HG02610 (cell line): Measurements from ENCODE around the gene OXNAD1.

Experiments used
- ATAC-seq: cut with Tn5 transposase; IDR thresholded peaks from one replicate; pipeline ENCODE4 v1.9.1; 2021; ENCODE audit warnings: mild to moderate bottlenecking, moderate library complexity; ENCODE audit not compliant: unreplicated experiment

The OXNAD1 gene

DNA sequence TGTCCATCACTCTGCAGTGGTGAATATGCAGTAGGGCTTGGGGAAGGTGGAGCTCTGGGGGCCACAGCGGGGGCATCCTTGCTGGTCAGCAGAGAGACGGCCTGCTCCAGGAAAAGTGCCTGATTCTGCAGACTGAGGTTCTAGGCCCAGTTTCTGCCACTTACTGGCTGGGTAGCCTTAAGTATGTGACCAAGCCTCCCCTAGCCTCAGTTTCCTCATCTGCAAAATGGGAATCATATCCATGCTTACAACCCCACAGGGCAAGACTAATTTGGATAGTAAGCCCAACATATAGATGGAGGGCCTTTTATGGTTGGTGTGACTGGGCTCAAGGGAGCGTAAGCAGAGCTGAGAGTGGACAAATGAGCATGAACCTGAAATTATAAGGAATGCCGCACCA lies 60.8 kb downstream of the OXNAD1 start:
- no peak for ATAC-seq

DNA sequence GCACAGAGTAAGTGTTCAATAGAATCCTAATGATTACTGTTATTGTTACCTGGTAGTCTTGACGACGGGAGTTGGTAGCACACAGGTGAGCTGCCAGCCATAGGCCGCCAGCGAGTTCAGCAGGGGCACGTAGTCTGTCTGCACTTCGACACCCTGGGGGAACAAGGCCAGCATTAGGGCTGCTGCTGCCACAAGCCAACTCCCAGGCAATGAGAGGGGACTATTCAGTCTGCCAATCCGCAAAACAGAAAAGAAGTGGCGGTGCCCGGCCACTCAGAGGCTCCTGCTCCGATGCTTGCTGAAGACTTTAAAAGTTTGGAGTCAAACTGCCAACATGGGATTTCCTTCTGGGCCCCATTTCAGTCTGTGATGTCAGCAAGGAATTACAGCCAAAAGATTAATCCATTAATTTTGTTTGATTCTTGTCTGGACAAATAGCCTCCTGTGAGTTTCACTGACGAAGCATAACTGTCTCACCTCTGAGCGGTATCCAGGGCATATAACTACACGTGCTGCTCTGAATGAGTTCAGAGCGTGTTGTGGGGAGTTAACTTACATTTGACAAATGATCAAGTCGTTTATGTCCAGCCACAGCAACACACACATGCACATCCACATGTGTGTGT lies 61.8 kb downstream of the OXNAD1 start:
- no peak for ATAC-seq

DNA sequence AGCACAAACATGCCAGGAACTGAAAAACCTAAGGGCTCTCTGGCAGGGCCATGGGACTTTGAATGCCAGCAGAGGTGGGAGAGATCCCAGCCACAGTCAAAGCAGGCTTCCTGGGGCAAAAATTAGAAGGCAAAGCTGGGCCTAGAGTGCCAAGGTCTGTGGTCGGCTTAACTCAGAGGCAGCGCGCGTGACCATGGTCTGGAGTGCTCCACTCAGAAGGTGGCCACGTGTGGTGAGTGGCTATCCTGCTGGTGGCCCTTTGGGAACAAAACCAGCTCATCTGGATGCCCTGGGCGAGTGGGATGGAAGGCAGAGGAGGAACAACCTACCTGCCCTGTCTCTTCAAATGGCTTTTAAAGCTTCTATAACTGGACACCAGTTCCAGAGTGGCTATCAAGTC lies 63.1 kb downstream of the OXNAD1 start:
- ATAC-seq = no peak

DNA sequence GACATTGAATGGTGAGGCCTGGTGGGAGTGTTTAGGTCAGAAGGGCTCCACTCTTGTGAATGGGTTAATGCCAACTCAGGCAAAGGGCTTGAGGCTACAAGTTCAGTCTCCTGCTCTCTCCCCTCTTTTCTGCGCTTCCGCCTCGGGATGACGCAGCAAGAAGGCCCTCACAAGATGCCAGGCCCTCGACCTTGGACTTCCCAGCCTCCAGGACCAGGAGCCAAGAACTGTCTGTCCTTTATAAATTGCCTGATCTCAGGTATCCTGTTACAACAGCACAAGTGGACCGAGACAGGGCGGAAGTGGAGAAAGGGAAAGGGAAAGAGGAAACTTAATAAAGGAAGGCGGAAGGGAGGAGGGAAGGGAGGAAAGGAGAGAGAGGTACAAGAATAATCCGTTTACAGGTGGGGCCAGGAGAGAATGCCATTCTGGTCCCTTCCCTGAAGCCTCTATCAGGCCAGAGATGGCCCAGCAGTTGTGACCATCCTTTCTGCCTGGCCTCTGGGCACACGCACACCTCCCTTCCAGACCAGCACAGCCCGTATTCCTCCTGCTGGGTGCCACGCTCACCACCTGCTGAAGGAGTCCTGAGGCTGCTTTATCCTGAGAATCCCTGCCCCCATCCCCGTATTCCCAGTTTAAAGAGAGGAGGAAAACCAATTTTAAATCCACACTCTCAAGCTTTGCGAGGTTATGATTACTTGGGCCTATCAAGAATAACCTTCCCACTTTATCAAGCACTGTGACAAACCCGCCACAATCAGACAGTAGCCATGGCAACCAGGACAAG lies 64.2 kb downstream of the OXNAD1 start:
- no peak for ATAC-seq

DNA sequence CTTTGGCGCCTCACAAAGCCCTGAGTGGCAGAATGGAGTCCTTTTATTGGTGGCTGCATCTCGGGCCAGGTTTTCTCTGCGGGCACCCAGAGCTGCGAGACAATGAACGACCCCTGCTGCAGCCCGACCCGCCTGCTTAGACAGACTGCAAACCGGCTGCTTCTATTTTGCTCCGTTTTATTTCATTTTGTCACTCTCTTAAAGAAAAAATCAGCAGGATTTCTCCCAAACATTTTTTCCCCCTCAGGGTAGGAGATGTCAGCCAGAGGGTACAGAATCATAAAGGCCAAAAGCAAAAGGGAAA lies 64.8 kb downstream of the OXNAD1 start:
- ATAC-seq = no peak

DNA sequence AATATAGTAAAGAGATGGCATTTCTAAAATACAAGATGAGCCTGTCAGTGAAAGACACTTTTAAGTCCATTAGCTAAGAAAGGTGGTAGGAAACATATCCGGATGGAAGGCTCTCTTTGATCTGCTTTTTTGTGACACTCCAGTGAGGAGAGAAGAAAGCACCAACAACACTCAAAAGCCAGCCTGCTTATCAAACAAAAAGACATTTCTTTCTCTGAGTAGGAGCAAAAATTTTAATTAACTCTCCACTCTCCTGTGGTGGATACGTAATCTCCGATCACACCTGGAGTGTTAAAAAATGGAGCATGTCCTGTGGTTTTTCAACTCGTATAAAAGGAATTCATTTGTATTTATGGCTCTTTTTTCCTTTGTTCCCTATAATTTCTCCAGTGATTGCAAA lies 65.3 kb downstream of the OXNAD1 start:
- no peak for ATAC-seq

DNA sequence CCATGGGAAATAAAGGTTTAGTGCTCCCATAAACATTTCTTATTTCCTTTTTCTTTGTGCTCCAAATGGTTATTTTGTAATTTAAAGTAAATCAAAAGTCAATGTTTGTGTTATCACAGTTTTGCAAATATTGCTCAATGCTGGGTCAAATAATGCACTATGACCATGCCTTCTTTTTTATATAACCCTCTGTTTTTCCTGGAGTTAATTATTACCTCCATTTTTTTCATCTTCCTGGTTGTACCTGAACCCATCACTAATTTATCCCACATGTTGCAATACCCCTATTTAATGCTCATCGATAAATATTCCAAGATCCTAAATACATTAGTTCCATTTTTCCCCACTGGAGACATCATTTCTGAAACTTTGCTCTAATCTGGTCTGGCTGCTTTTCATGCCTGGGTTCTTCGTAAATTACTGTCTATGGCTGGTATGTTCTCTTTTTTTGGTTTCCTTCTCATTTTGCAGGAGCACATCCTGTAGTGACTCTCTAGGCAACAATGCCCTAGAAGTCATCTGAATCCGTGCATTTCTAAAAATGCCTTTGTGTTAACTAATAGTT lies 66.4 kb downstream of the OXNAD1 start:
- no peak for ATAC-seq

DNA sequence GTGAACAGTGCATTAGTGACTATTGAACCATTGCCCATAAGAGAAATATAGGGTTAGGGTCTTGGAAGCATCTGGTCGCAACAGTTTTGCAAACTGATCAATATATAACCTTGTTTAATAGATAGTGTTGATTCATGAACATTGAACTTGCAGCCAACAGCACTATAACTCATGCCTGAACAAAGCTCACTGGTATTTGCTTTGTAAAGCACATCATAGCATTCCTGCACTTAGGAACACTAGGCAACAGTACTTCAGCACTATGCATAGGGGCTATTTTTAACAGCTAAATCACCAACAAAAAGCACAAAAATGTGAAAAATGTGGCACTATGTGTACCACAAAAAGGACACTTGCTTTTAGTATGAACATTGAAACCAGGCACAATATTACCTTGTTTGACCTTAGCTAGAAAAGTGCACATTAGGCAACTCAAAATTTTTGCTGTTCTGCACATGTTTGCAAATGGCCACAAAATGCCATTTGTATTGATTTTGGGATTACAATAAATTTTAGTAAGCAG lies 68.0 kb downstream of the OXNAD1 start:
- ATAC-seq = no peak

DNA sequence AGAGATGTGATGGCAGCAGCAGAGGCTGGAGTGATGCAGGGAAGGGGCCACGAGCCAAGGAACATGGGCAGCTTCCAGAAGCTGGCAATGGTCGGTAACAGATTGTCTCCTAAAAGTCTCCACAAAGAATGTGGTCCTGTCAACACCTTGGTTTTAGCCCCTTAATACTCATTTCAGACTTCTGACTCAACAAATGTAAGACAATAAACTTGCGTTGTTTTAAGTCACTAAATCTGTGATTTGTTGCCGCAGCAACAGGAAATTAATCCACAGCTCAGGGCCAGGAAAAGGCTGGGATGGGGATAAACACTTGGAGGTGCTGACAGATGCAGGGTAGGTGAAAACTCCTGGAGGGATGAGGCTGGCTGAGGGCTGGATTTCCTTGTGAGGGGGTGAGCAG lies 69.9 kb downstream of the OXNAD1 start:
- ATAC-seq = no peak

DNA sequence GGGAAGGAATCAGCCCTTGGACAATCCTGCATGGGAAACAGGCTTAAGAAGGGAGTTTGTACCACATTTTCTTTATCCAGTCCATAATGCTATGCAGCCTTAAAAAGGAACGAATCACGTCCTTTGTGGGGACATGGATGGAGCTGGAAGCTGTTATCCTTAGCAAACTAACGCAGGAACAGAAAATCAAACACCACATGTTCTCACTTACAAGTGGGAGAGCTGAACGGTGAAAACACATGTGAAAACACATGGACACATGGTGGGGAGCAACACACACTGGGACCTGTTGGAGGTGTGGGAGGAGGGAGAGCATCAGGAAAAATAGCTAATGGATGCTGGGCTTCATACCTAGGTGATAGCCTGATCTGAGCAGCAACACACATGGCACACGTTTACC lies 70.3 kb downstream of the OXNAD1 start:
- ATAC-seq = no peak

DNA sequence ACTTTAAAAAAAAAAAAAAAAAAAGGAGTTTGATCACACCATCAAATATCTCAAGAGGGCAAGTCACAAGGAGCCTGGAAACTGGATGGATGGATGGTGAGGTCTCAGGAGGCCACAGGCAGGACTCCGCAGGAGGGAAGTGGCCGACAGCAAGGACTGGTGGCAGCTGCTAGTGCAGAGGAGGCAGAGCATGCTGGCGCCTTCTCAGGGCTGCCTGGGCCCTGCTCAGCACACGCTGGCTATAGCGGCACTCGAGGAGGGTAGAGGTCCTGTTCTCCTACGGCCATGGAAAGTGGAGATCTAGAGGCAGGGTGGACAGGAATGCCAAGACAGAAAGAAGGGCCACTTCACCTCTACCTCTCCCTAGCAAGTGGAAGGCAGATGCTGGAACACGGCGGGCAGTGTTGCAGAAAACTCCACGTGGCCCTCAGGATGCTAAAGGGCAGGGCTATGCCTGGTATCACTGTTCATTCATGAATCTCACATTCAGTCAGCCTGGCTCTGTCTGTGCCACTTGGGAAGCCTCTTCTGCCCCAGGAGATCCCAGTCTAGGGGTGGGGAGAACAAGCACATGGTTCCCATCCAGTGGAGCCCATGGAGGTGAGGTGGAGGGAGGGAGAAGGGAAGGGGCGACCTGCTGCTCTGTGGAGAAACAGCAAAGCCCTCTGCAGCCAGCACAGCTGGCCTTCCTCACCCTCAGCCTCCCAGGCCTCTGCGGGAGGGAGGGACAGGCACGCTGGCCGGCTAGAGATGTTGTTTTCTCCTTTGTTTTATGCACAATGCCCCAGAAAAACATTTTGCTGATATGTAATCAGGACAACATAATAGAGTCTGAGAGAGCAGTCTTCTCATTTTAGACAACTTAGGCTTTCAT lies 71.0 kb downstream of the OXNAD1 start:
- no peak for ATAC-seq

DNA sequence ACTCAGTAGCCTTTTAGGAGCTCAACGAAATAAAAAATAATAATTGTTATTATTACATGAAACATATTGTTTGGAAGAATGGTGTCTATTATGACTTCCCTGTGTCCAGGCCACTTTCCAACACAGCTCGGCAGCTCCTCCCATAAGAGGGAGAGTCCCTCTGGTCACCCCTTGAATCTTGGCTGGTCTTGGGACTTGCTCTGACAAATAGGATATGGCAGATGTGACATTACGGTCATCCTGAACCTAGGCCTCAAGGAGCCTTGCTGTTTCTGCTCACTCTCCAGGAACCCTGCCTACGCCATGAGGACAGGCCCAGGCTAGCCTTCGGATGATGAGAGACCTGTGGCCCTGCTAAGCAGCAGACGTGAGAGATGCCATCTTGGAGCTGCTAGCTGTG lies 71.8 kb downstream of the OXNAD1 start:
- ATAC-seq = no peak

DNA sequence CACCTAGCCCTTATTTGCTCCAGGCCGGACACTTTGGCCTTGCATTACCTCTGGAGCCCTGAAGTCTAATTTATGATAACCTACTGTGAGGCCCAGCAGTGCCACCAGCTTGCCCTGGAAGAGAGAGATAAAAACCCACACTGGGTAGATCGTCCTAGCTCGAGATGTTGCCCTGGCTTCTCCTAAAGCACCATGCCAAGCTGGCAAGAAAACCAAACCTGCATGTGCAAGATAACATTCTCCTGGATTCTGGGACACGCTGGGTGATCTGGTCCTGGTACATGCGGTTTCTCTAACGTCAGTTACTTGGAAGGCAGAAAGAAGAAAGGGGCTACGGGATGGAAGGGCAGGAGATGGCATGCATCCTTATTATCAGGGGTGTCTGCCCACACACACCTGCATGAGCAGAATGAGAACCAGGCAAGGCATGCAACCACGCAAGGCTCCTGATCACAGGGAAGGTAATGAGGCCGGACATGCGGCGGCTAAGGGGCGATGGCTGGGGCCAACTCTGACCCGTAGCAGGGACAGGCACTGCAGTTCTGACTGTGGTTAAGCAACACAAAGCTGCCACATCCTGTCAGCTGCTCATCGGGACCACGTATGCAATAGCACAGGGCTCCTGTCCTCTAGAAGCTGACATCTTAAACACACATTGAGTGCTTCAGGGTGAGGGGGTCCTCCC lies 73.0 kb downstream of the OXNAD1 start:
- ATAC-seq = peak; percentile 86

DNA sequence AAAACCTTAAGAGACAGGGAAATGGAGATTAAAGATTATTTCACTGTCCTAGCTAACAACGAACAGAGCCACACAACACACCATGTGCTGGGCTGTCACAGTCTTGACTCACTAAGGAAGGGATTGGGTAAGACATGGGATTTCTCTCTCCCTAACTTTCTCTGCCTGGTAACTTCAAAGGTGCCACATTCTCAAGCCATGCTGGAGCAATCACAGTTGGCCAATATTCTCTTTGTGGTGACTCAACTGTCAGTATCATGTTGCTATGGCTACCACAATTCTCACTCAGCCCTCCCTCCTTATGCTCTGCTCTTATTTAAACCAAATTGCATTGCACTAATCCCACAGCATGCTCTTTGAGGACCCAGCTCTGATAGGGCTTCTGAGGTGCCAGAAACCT lies 74.0 kb downstream of the OXNAD1 start:
- ATAC-seq = peak; percentile 29

DNA sequence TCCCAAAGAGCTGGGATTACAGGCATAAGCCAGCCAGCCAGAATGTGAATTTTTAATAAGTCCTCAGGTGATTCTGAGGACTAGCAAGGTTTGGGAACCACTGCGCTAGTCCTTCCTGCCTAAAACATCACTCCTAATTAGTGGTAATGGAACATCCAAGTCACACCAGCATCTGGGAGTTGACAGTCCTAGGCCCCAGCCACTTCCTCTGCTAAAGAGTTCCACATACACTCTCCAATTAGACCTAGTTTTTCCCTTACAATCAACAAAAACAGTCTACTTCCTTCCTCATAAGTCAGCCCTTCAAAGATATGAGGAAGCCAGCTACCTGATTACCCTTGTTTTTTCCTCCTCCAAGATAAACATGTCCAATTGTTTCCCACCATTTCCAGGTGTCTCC lies 78.1 kb downstream of the OXNAD1 start:
- no peak for ATAC-seq

DNA sequence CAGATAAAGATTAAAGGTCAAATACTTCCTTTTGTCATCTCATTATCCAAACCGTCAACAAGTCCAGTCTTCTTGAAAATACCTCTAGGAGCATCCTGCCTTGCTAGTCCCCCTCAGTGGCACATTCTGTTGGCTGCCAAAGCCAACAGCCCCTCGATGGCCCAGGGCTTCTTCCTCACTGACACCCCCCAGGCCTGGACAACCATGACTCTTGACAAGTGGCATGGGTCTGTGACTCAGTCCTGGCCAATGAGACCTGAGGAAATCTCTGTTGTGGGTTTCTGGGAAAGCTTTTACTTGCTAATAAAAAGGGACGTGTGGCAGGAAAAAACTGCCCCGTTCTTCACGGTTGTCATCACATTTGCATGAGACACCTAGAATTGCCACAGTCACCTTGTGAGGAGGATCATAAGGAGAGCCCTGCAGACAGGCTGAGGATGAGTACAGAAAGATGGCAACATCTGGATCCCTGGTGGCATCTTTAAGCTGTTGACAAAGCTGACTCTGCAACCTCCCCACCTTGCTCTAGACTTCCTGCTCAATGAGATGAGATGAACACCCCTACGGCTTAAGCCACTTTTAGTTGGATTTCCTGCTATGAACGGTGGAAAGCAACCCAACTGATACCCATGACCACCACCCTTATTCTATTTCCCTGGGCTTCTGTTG lies 81.5 kb downstream of the OXNAD1 start:
- no peak for ATAC-seq

DNA sequence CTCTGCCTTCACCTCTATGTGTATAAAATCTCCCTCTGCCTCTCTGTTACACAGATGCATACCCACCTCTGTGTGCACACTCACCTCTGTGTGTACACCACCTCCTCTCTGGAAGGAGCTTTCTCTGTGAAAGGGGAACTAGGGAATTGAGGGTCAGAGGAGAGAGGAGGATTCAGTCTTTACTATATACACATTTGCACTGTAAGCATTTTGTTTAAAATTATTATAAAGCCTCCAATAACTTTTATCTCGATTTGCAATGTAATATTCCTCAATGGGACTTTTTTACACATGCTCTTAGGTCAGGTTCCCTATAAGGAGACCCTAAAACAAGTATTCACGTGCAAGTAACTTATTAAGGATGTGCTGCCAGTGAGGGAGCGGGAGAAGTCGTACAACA lies 82.5 kb downstream of the OXNAD1 start:
- no peak for ATAC-seq

DNA sequence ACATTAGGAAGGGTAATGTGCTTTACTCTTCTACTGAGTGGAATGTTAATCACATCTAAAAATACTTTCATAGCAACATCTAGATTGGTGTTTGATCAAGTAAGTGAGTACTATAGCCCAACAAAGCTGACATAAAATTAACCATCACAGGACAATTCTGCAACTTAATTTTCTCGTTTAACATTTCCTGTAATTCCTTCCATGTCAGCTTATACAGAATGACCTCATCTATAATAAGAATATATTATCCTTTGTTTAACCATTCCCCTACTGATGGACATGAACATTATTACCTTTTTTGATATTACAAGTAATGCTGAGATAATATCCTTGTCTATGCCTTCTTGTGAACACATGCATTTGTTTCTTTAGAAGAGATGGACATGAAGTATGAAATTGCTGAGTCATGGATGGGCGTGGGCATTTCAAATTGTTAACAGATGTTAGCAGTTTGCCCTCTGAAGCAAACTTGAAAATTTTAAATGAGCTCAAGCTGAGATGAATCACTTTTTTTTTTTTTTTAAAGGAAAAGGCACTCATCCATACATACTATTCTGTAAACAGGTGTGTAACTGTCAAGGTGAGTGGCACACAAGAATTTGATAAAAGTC lies 85.1 kb downstream of the OXNAD1 start:
- ATAC-seq = no peak

DNA sequence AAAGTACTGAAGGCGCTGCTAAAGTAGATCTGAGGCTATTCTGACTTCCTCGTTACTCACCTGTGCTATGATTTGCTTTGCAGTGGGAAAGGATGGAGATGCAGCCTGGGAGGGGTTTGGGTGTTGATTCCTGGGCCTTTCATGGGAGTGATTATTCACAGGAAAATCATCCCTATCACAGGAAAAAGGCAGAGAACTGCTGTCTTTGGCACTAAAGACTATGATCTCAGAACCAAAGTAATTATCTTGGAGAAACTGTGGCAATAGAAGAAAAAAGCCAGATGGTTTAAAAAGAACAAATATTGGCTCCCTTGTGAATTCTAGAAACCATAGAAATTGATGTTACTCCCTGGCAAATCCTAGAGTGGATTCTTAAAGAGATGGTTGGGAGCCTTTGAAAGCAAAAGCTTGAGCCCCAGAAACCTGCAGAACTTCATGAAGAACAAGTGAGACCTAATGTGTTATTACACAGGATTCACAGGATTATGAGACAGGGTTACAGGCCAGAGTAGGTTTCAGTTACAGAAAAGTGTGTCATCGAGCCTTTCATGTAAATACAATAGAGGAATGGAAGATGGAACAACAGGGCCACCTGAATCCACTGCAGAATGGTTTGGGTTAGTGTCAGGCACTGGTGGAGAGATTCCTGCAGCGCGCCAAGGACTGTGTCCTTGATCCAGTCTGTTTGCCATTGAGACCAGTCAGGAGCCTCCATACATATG lies 85.7 kb downstream of the OXNAD1 start:
- ATAC-seq = no peak
